Articular chondrocyte of knee joint (primary cell): ENCODE data around the gene BMX. TPM values are rescaled to one million over a fixed set of nuclear protein-coding genes. Genes with fewer than 3 reads are reported as not detected.

Source experiments
- total RNA-seq: library from RNA; depleted of rRNA; stranded (reverse); fragments of >200 nt; gene quantifications from 2 replicates; pipeline ENCODE4 v1.2.3, GENCODE V29; 2012

Gene BMX
- 0.11 TPM in 1 of 2 replicates, not detected in the other for total RNA-seq

DNA sequence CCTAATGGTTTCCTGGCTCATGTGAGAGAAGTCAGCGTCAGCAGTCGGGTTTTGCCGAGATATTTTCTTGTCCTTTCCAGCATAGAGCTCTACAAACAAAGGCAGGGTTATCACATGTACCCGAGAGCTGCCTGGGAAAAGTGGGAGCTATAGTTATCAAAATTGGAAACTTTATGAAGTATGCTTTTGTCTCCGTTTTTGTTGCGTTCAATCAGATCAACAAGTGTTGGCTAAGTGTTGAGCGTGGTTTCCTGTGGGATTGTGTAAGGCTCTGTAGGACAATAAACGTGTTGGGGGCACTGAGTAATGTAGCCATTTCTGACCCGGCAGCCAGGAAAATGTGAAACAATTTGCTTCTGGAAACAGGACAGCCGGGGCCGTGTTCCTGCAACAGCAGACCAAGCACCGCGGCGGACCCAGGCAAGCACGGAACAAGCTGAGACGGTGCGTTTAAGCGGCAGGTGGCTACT is at the start of gene BMX:
Gene BMX, plus strand, starts transcription at position 311 of the 470 bp plus-strand sequence. CDS start 7,547 bp downstream, outside the sequence.

DNA sequence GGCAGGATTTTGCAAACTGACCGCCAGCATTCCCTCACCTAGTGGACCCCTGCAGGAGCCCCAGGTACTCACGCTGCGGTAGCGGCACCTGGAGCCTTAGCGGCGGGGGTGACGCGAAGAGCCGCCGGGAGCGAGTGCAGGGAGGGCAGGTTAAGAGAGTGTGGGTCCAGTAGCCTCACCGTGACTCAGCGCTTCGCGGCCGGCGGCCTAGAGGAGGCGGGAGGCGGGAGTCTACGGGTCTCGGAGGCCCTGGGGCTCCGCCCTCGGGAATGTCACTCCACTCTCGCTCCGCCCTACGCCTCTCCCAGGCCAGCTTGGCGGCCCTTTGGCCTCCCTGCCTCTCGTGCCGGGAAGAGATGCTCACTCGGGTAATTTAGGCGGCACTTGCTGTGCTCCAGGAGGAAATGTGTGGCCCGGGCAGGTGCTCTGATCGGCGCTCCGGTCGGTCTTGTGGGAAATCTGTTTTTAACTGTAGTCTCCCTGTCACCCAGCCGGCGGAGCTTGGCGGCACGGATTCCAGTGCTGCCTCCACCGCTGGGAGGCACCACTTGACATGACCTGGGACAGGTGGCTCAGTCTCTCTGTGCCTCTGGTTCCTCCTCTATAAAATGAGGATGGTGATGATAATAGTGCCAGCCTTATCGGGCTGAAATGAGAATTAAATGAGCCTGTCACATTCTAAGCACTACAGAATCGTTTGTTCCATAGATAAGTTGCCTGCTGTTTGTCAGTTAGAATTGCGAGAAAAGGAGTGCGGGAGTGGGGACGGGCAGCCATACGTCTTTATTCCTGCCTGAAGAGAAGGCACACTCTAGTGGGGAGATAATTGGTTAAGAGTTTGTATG is 7.3 kb upstream of the BMX start, which contains the start of gene PIR:
Gene PIR, minus strand, starts transcription at position 216 of the 845 bp plus-strand sequence. CDS start 2,076 bp downstream, outside the sequence.

DNA sequence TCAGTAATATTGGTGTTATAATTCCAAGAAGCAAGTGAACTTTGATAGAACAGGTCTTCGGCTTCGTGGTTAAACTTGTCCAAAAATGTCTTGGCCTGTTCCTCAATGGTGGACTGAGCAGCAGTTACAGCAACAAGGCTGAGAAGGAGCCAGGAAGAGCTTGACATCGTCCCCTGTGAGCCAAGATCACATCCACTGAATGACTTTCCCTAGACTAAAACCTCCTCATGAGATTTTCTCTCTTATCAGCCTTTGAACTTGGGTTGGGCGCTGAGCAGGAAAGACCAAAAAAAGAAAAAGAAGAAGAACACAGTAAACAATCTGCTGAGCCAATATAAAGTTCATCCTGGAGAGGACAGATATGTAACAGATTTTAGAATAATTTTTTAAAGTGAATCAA is 100.1 kb downstream of the BMX start, which contains the start of gene ACE2:
Gene ACE2, minus strand, starts transcription at position 216 of the 400 bp plus-strand sequence. Its CDS starts 49 bp downstream, at position 167.

Other genes with a start within 250 kb of the BMX start
- 0.39 and 1.4 TPM in 2 replicates for gene ASB9, start 230.7 kb upstream of the BMX start, total RNA-seq
- not detected in 2 replicates for gene ASB11, start 185.2 kb upstream of the BMX start, total RNA-seq
- 13.2 and 14.1 TPM in 2 replicates for gene PIGA, start 165.3 kb upstream of the BMX start, total RNA-seq
- 0.13 and 0.32 TPM in 2 replicates for gene VEGFD, start 116.4 kb upstream of the BMX start, total RNA-seq
- 19.3 and 22.2 TPM in 2 replicates for gene PIR, start 7.5 kb upstream of the BMX start, total RNA-seq
- not detected in 2 replicates for gene ACE2, start 100.2 kb downstream of the BMX start, total RNA-seq
- gene CLTRN, start 164.0 kb downstream of the BMX start, total RNA-seq = 0.32 and 0.52 TPM in 2 replicates
- gene CA5B, start 237.5 kb downstream of the BMX start, total RNA-seq = 25.2 and 55.1 TPM in 2 replicates